Measurements from ENCODE around the gene ST6GAL2. TPM values are rescaled to one million over a fixed set of nuclear protein-coding genes. Genes with fewer than 3 reads are reported as not detected.

The ST6GAL2 gene
- total and polyA plus RNA-seq, 2 experiments from 2014 or later: 13.4 to 25.7 TPM

- no peaks in the 10 kb centered on the region for H3K36me3 Mint-ChIP-seq (ENCODE audit: low read depth)
- Histone ChIP-seq H3F3A (replicated peaks; ENCODE audit: low read depth) (no peaks in the 10 kb centered on the region), H3K4me2 (no peak overlapping the region), H3K36me3 (ENCODE audit: insufficient read depth) (no peaks in the 10 kb centered on the region), H2AFZ (no peak overlapping the region), H3K27ac (ENCODE audit: low read depth) (no peak overlapping the region), H3K9me2 (ENCODE audit: insufficient read depth) (no peaks in the 10 kb centered on the region), H3K4me1 (ENCODE audit: insufficient read depth) (peaks cover 44% of the 10 kb centered on the region), H4K20me1 (replicated peaks; ENCODE audit: insufficient read depth) (no peaks in the 10 kb centered on the region; the same call in 1 of the 2 replicates), H3K79me2 (replicated peaks; ENCODE audit: insufficient read depth) (peaks cover 53% of the 10 kb centered on the region), H3K27me3 (ENCODE audit: insufficient read depth) (no peaks in the 10 kb centered on the region), H3K4me3 (no peak overlapping the region)
- no peak overlapping the region for H3K27ac Mint-ChIP-seq
- peaks cover 48% of the 10 kb centered on the region for H3K4me1 Mint-ChIP-seq
- ATAC-seq (no peak), DNase-seq (ENCODE audit: low spot score) (no peak)
- no peaks in the 10 kb centered on the region for H3K9me3 Mint-ChIP-seq
- peaks cover 6% of the 10 kb centered on the region for H3K27me3 Mint-ChIP-seq (ENCODE audit: insufficient read depth, low read depth, poor library complexity)
- TF ChIP-seq ETS1 (IDR thresholded peaks at IDR 0.05) (no peak), EZH2 (IDR thresholded peaks at IDR 0.05; ENCODE audit: low read depth, unreplicated experiment) (no peak), ZNF462 (CRISPR knock-in tag; IDR thresholded peaks at IDR 0.05) (no peak)
- no peak overlapping the region for H3K4me3 Mint-ChIP-seq
Measured at GRCh38 chr2:106866641-106867040, 19.3 kb downstream of the ST6GAL2 start.

- H3K9me3 Mint-ChIP-seq: peaks cover 11% of the 10 kb centered on the region
- H3K36me3 Mint-ChIP-seq (ENCODE audit: low read depth): peaks cover 11% of the 10 kb centered on the region
- Histone ChIP-seq H3K4me2 (no peak overlapping the region), H3K27me3 (ENCODE audit: insufficient read depth) (no peaks in the 10 kb centered on the region), H3K4me1 (ENCODE audit: insufficient read depth) (peaks cover 38% of the 10 kb centered on the region), H3K79me2 (replicated peaks; ENCODE audit: insufficient read depth) (peaks cover 57% of the 10 kb centered on the region), H3K4me3 (no peak overlapping the region), H4K20me1 (replicated peaks; ENCODE audit: insufficient read depth) (no peaks in the 10 kb centered on the region; the same call in 1 of the 2 replicates), H3K9me2 (ENCODE audit: insufficient read depth) (no peaks in the 10 kb centered on the region; the same call in 1 of the 2 replicates), H3K27ac (ENCODE audit: low read depth) (no peak overlapping the region), H3F3A (replicated peaks; ENCODE audit: low read depth) (no peaks in the 10 kb centered on the region), H3K36me3 (ENCODE audit: insufficient read depth) (no peaks in the 10 kb centered on the region), H2AFZ (no peak overlapping the region)
- no peak for DNase-seq (ENCODE audit: low spot score)
- no peak overlapping the region for H3K4me3 Mint-ChIP-seq
- no peak overlapping the region for H3K27ac Mint-ChIP-seq
- peaks cover 33% of the 10 kb centered on the region for H3K4me1 Mint-ChIP-seq
- peaks cover 2% of the 10 kb centered on the region for H3K27me3 Mint-ChIP-seq (ENCODE audit: insufficient read depth, low read depth, poor library complexity)
- ATAC-seq: no peak
- TF ChIP-seq CTCF (conservative IDR thresholded peaks at IDR 0.05; ENCODE audit: low read depth in 2 of 2): no peak
- no peak for TF ChIP-seq ZNF331 (CRISPR knock-in tag; IDR thresholded peaks at IDR 0.05; ENCODE audit: low read depth)
- TF ChIP-seq EZH2 (IDR thresholded peaks at IDR 0.05; ENCODE audit: low read depth, unreplicated experiment): no peak
- TF ChIP-seq CREB1 (CRISPR knock-in tag; IDR thresholded peaks at IDR 0.05; ENCODE audit: low read depth): no peak
- TF ChIP-seq ETS1 (IDR thresholded peaks at IDR 0.05): no peak
- TF ChIP-seq POLR2AphosphoS5 (IDR thresholded peaks at IDR 0.05; ENCODE audit: low read depth): no peak
- no peak for TF ChIP-seq EZH2phosphoT487 (IDR thresholded peaks at IDR 0.05; ENCODE audit: unreplicated experiment)
- TF ChIP-seq ZNF114 (CRISPR knock-in tag; IDR thresholded peaks at IDR 0.05): no peak
Measured at GRCh38 chr2:106864051-106864450, 21.9 kb downstream of the ST6GAL2 start.
